ENCODE results near the gene CCNT1.
"Not testable (repeated sequence)": the region's sequence is repeated elsewhere in the genome, so short reads cannot be mapped to it uniquely, and the experiment has no call there.

CCNT1 gene

DNA sequence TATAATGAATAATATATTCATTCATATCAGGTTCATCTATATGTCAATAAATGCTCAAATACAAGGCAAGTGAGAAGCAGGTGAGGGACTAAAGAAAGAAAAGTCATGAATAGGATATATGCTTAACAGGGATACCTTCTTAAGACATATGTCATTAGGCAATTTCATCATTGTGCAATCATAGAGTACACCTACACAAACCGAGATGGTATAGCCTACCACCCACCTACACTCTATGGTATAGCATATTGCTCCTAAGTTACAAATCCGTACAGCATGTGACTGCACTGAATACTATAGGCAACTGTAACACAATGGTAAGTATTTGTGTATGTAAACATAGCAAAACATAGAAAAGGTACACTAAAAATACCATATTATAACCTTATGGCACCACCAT is 73.5 kb downstream of the CCNT1 start:
- no peaks in the 10 kb centered on the region for H3K9me3 ChIP-seq (ENCODE audit: severe bottlenecking)
- no peaks in the 10 kb centered on the region for H3K27me3 ChIP-seq (ENCODE audit: insufficient read depth, poor library complexity, severe bottlenecking)
- TF ChIP-seq, protein P1, sequence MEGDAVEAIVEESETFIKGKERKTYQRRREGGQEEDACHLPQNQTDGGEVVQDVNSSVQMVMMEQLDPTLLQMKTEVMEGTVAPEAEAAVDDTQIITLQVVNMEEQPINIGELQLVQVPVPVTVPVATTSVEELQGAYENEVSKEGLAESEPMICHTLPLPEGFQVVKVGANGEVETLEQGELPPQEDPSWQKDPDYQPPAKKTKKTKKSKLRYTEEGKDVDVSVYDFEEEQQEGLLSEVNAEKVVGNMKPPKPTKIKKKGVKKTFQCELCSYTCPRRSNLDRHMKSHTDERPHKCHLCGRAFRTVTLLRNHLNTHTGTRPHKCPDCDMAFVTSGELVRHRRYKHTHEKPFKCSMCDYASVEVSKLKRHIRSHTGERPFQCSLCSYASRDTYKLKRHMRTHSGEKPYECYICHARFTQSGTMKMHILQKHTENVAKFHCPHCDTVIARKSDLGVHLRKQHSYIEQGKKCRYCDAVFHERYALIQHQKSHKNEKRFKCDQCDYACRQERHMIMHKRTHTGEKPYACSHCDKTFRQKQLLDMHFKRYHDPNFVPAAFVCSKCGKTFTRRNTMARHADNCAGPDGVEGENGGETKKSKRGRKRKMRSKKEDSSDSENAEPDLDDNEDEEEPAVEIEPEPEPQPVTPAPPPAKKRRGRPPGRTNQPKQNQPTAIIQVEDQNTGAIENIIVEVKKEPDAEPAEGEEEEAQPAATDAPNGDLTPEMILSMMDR (IDR thresholded peaks at IDR 0.05; ENCODE audit: poor library complexity, severe bottlenecking) = no peak
- H3K36me3 ChIP-seq (ENCODE audit: low read depth) = peaks cover 26% of the 10 kb centered on the region
- no peak for DNase-seq (ENCODE audit: low spot score)
- H3K4me1 ChIP-seq (ENCODE audit: insufficient read depth, poor library complexity, severe bottlenecking) = no peaks in the 10 kb centered on the region
- H3K27ac ChIP-seq (ENCODE audit: poor library complexity, severe bottlenecking) = no peak overlapping the region
- ATAC-seq (ENCODE audit: low read depth) = no peak; the same call in 2 of the 3 replicates
- no peak overlapping the region for H3K4me3 ChIP-seq (ENCODE audit: severe bottlenecking)

DNA sequence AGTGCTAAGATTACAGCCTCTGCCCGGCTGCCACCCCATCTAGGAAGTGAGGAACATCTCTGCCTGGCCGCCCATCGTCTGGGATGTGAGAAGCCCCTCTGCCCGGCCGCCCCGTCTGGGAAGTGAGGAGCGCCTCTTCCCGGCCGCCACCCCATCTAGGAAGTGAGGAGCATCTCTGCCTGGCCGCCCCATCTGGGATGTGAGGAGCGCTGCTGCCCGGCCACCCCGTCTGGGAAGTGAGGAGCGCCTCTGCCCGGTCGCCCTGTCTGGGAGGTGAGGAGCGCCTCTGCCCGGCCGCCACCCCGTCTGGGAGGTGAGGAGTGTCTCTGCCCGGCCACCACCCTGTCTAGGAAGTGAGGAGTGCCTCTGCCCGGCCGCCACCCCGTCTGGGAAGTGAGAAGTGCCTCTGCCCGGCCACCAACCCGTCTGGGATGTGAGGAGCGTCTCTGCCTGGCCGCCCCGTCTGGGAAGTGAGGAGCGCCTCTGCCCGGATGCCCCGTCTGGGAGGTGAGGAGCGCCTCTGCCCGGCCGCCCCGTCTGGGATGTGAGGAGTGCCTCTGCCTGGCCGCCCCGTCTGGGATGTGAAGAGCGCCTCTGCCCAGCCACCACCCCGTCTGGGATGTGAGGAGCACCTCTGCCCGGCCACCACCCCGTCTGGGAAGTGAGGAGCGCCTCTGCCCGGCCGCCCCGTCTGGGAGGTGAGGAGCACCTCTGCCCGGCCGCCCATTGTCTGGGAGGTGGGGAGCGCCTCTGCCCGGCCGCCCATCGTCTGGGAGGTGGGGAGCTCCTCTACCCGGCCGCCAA is 74.6 kb downstream of the CCNT1 start:
- not testable (repeated sequence) for H3K27me3 ChIP-seq (ENCODE audit: insufficient read depth, poor library complexity, severe bottlenecking); H3K27ac ChIP-seq (ENCODE audit: poor library complexity, severe bottlenecking); DNase-seq (ENCODE audit: low spot score); H3K9me3 ChIP-seq (ENCODE audit: severe bottlenecking); H3K4me3 ChIP-seq (ENCODE audit: severe bottlenecking); ATAC-seq (ENCODE audit: low read depth); H3K4me1 ChIP-seq (ENCODE audit: insufficient read depth, poor library complexity, severe bottlenecking)
- peaks cover 18% of the 10 kb centered on the region for H3K36me3 ChIP-seq (ENCODE audit: low read depth)

DNA sequence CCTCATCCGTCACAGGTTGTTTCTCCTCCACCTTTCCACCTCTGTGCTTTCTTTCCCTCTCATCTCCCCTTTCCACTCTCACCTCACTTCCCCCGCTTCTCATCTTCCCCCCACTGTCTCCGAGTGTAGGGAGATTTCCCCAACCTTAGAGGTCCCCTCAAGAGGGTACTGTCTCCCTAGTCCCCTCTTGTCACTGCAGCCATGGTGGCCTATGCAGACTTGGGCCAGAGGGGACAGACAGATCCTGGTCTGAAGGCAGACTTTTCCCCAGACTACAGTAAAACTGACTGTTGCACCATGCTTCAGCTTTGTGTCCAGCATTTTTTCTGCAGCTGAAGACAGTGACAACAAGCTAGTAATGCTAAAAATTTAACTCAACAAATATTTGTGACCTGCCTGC is 75.7 kb downstream of the CCNT1 start:
- no peaks in the 10 kb centered on the region for H3K9me3 ChIP-seq (ENCODE audit: severe bottlenecking)
- no peaks in the 10 kb centered on the region for H3K4me1 ChIP-seq (ENCODE audit: insufficient read depth, poor library complexity, severe bottlenecking)
- H3K4me3 ChIP-seq (ENCODE audit: severe bottlenecking) = no peak overlapping the region
- TF ChIP-seq, protein P1 (IDR thresholded peaks at IDR 0.05; ENCODE audit: poor library complexity, severe bottlenecking) = no peak
- ATAC-seq (ENCODE audit: low read depth) (no peak), DNase-seq (ENCODE audit: low spot score) (no peak)
- no peaks in the 10 kb centered on the region for H3K27me3 ChIP-seq (ENCODE audit: insufficient read depth, poor library complexity, severe bottlenecking)
- peaks cover 14% of the 10 kb centered on the region for H3K36me3 ChIP-seq (ENCODE audit: low read depth)
- no peak overlapping the region for H3K27ac ChIP-seq (ENCODE audit: poor library complexity, severe bottlenecking)

DNA sequence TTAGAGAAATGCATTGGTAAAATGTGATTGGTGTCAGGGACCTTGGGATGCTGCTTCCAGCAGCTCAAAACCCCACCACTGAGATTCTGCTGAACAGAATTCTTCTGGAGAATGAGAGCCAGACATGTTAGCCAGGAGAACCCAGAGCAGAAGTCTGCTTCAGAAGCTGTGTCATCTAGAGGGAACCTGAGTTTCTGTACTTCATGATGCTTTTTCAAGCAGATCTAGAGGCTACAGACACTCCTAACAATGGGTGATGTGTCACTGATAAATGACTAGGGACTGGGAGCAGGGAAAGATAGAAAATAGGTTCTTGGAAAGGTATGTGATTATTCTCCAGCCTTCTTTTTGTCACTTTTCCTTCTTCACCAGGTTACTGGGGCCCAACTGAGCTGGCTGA is 76.1 kb downstream of the CCNT1 start:
- Histone ChIP-seq H3K4me1 (ENCODE audit: insufficient read depth, poor library complexity, severe bottlenecking) (no peaks in the 10 kb centered on the region), H3K27ac (ENCODE audit: poor library complexity, severe bottlenecking) (no peak overlapping the region), H3K36me3 (ENCODE audit: low read depth) (peaks cover 14% of the 10 kb centered on the region), H3K9me3 (ENCODE audit: severe bottlenecking) (no peaks in the 10 kb centered on the region), H3K27me3 (ENCODE audit: insufficient read depth, poor library complexity, severe bottlenecking) (no peaks in the 10 kb centered on the region), H3K4me3 (ENCODE audit: severe bottlenecking) (no peak overlapping the region)
- TF ChIP-seq, protein P1 (IDR thresholded peaks at IDR 0.05; ENCODE audit: poor library complexity, severe bottlenecking) = no peak
- ATAC-seq (ENCODE audit: low read depth) (0 out of 3 replicates have a peak, but pooled peaks have one; percentile 23), DNase-seq (ENCODE audit: low spot score) (no peak)

Data from RWPE2 (cell line).